BJ (cell line): ENCODE results near the gene P2RX7. TPM values are rescaled to one million over a fixed set of nuclear protein-coding genes. Genes with fewer than 3 reads are reported as not detected.
"Not testable (repeated sequence)": the region's sequence is repeated elsewhere in the genome, so short reads cannot be mapped to it uniquely, and the experiment has no call there.

Experiments
- CTCF ChIA-PET: fragments of 350-600 bp; formaldehyde crosslinking; extraction: SDS; loops from one replicate; lab custom pipeline; 2021; ENCODE audit warnings: antibody characterized with exemption, inconsistent platforms; lab: Yijun Ruan, JAX
- POLR2A ChIA-PET: fragments of 300-600 bp; sonication (Branson Sonifier 250); formaldehyde crosslinking; extraction: SDS; loops from one replicate; lab custom pipeline; 2021; ENCODE audit warnings: antibody characterized with exemption; lab: Charles Lee
- DNase-seq: peaks from one replicate; pipeline ENCODE4 v3.0.0-alpha.2; 2011; ENCODE audit warnings: low read depth
- H3K27me3 ChIP-seq: 2 replicates; pipeline ENCODE4 v1.6.0; 2011; ENCODE audit warnings: low read length; ENCODE audit not compliant: control insufficient read depth, insufficient read depth
- H3K36me3 ChIP-seq: 2 replicates; pipeline ENCODE4 v1.5.1; 2011; ENCODE audit warnings: low read length; ENCODE audit not compliant: control insufficient read depth, insufficient read depth
- H3K4me3 ChIP-seq: 2 replicates; pipeline ENCODE4 v1.5.1; 2011; ENCODE audit warnings: low read depth, mild to moderate bottlenecking, control low read depth, low read length
- polyA plus RNA-seq: library from polyadenylated mRNA; depleted of rRNA; stranded (reverse); fragments of >200 nt; gene quantifications from 2 replicates; pipeline ENCODE4 v1.2.3, GENCODE V29; 2011
- TF ChIP-seq, protein P1 (sequence below): IDR thresholded peaks from 2 replicates; pipeline ENCODE4 v1.5.1; 2011; ENCODE audit warnings: low read depth, mild to moderate bottlenecking, control low read depth, inconsistent platforms, low read length, moderate library complexity; ENCODE audit not compliant: insufficient read depth

The P2RX7 gene
- polyA plus RNA-seq, 1 experiment = 0.20 TPM

DNA sequence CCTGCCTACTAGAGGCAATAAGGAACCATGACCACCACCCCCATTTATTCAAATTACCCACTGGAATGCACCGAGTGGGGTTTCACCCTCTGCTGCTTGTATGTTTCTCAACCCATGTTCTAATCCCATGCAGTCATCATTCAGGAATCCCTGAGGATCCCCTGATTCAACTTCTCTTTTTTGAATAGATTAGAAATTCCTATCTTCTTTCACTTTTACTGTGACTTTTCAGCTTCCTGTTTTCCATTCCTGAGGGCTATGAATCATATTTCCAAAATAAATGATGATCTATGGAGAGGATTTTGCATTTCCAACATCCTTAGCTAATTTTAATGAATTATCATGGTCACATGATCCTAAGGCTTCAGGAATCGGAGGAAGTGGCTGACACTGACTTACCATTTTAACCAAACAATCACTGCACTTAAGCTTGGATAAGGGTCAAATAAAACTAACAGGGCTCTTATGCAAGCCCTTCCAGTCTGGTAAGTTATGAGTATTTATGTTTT lies 57.9 kb downstream of the P2RX7 start:
- ChIA-PET POLR2A (interaction anchor here (0.7 kb wide), 1 partner anchor 105 kb away, joined by 9 read pairs; no protein-coding TSS in a partner anchor), CTCF (interaction anchor here (1.0 kb wide), 1 partner anchor 95 kb away, joined by 5 read pairs; no protein-coding TSS in a partner anchor)
- H3K36me3 ChIP-seq = no peaks in the 10 kb centered on the region
- DNase-seq = peak; percentile 89
- no peak overlapping the region for H3K4me3 ChIP-seq
- no peaks in the 10 kb centered on the region for H3K27me3 ChIP-seq
- TF ChIP-seq, protein P1, sequence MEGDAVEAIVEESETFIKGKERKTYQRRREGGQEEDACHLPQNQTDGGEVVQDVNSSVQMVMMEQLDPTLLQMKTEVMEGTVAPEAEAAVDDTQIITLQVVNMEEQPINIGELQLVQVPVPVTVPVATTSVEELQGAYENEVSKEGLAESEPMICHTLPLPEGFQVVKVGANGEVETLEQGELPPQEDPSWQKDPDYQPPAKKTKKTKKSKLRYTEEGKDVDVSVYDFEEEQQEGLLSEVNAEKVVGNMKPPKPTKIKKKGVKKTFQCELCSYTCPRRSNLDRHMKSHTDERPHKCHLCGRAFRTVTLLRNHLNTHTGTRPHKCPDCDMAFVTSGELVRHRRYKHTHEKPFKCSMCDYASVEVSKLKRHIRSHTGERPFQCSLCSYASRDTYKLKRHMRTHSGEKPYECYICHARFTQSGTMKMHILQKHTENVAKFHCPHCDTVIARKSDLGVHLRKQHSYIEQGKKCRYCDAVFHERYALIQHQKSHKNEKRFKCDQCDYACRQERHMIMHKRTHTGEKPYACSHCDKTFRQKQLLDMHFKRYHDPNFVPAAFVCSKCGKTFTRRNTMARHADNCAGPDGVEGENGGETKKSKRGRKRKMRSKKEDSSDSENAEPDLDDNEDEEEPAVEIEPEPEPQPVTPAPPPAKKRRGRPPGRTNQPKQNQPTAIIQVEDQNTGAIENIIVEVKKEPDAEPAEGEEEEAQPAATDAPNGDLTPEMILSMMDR = no peak

DNA sequence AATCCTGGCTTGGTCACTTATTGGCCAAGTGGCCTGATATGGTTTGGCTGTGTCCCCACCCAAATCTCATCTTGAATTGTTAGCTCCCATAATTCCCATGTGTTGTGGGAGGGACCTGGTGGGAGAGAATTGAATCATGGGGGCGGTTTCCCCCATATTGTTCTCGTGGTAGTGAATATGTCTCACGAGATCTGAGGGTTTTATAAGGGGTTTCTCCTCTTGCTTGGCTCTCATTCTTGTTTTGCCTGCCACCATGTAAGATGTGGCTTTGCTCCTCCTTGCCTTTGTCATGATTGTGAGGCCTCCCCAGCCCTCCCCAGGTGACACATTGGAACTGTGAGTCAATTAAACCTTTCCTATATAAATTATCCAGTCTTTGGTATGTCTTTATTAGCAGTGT lies 58.5 kb downstream of the P2RX7 start:
- Histone ChIP-seq H3K36me3 (no peaks in the 10 kb centered on the region), H3K4me3 (no peak overlapping the region), H3K27me3 (no peaks in the 10 kb centered on the region)
- TF ChIP-seq, protein P1 = no peak
- ChIA-PET POLR2A (no interaction called here), CTCF (interaction anchor here (0.6 to 0.8 kb wide), 2 partner anchors 23 to 525 kb away, joined by 3 to 4 read pairs; no protein-coding TSS in a partner anchor)
- no peak for DNase-seq

DNA sequence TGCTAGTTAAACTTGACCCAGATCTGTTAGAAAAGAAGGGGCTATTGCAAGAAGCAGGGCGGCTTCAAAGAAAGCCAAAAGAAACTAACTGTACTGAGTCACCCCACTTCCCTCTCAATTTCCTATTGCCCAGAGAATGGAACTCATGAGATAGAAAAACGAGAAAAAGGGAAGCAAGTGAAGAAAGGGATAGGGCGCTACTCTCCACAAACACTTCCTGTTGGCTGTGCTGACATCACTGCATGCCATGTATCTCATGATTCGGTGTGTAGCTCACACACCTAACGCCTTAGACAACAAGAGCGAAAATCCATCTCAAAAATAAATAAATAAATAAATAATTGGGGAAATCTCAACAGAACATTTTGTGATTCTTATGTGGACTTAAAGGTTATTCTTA lies 64.2 kb downstream of the P2RX7 start:
- DNase-seq = no peak
- Histone ChIP-seq H3K36me3 (no peaks in the 10 kb centered on the region), H3K4me3 (no peak overlapping the region), H3K27me3 (no peaks in the 10 kb centered on the region)
- TF ChIP-seq, protein P1 = no peak
- POLR2A ChIA-PET = no interaction called here
- CTCF ChIA-PET = no interaction called here

DNA sequence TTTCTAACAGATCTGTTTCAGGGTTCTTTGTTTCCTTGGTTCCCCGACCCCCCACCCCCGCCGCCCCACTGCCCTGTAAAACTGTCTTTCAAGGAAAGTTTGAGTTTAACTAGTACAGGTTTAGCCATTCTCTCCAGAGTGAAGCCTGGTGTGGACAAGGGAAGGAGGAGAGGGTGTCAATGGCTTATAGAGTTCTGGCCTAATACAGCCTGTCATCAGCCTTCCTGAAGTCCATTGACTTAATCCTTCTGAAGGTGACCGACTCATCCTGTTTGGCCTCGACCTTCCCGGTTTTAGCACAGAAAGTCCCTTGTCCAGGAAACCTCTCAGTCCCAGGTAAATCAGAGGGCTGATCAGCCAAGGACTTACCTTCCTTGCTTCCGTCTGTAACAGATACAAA lies 66.3 kb downstream of the P2RX7 start:
- H3K27me3 ChIP-seq = no peaks in the 10 kb centered on the region
- no peak overlapping the region for H3K4me3 ChIP-seq
- ChIA-PET CTCF (no interaction called here), POLR2A (no interaction called here)
- no peak for DNase-seq
- no peaks in the 10 kb centered on the region for H3K36me3 ChIP-seq
- TF ChIP-seq, protein P1 = no peak

DNA sequence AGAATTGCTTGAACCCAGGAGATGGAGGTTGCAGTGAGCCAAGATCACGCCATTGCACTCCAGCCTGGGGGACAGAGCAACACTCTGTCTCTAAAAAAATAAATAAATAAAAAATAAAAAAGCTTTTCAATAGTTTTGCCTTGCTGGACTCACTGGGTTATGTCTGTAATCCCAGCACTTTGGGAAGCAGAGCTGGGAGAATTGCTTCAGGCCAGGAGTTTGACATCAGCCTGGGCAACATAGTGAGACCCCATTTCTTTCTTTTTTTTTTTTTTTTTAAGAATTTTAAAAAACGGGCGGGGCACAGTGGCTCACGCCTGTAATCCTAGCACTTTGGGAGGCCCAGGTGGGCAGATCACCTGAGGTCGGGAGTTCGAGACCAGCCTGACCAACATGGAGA lies 68.5 kb downstream of the P2RX7 start:
- DNase-seq, CTCF ChIA-PET, H3K4me3 ChIP-seq, H3K27me3 ChIP-seq, H3K36me3 ChIP-seq, POLR2A ChIA-PET: not testable (repeated sequence)
